Uterus (tissue), 4 donors: ENCODE measurements around the gene ZNF502. TPM values are rescaled to one million over a fixed set of nuclear protein-coding genes. Genes with fewer than 3 reads are reported as not detected.

Experiments
- DNase-seq, 2 donors: peaks; one replicate each; pipeline ENCODE4 v3.0.0-alpha.2; 2019 to 2020
- H3K27ac ChIP-seq, 2 donors: fragments of 200-600 bp; sonication (generic); 1 replicate in 1 of 2; 2 replicates in 1 of 2; pipeline ENCODE4 v1.5.1; 2016 to 2018
- H3K27me3 ChIP-seq, 2 donors: fragments of 200-600 bp; sonication (generic); one replicate each; pipeline ENCODE4 v1.5.1; 2018 to 2019; ENCODE audit warnings: control low read depth in 1 of 2
- H3K36me3 ChIP-seq, 2 donors: fragments of 200-600 bp; sonication (generic); one replicate each; pipeline ENCODE4 v1.5.1; 2019; ENCODE audit warnings: control low read depth in 1 of 2
- H3K4me1 ChIP-seq, 2 donors: fragments of 200-600 bp; sonication (generic); one replicate each; pipeline ENCODE4 v1.5.1; 2018 to 2019; ENCODE audit warnings: control low read depth in 1 of 2
- H3K4me3 ChIP-seq, 2 donors: fragments of 200-600 bp; sonication (generic); 1 replicate in 1 of 2; 2 replicates in 1 of 2; pipeline ENCODE4 v1.5.1; 2018 to 2019; ENCODE audit warnings: mild to moderate bottlenecking in 1 of 2
- H3K9me3 ChIP-seq, 2 donors: fragments of 200-600 bp; sonication (generic); one replicate each; pipeline ENCODE4 v1.5.1; 2019; ENCODE audit warnings: control low read depth in 1 of 2
- POLR2A ChIP-seq, 2 donors: fragments of 450-650 bp; IDR thresholded peaks; one replicate each; pipeline ENCODE4 v1.6.1; 2016; ENCODE audit warnings: antibody characterized with exemption in 2 of 2, mild to moderate bottlenecking in 1 of 2, moderate library complexity in 1 of 2
- intact Hi-C: fragments of 100-400 bp; cut with DNase I; formaldehyde crosslinking; loops from one replicate; pipeline ENCODE4 v1.15.1; 2023; ENCODE audit warnings: low total_unique reads
- total RNA-seq, 4 donors: library from RNA; depleted of rRNA in 3 of 4; stranded (reverse); fragments of >200 nt in 3 of 4; gene quantifications; one replicate each; pipeline versions ENCODE4 v1.1.0 to v1.2.4, GENCODE V29; 2014 to 2023
- TF ChIP-seq, protein P1 (sequence below), 4 experiments: fragments of 200-600 bp in 2 of 4; fragments of 450-650 bp in 2 of 4; sonication (generic) in 2 of 4; IDR thresholded peaks; one replicate each; pipeline ENCODE4 v1.5.1; 2016 to 2019; ENCODE audit warnings: antibody characterized with exemption in 4 of 4, mild to moderate bottlenecking in 2 of 4, moderate library complexity in 1 of 4
- donor health status: DM: yes; HTN: yes; CAD: no.

Gene ZNF502
- total RNA-seq, 4 donors from 2014 or later = 2.4 to 20.9 (median 8.8) TPM

- H3K36me3 ChIP-seq = no peaks in the 10 kb centered on the region
- H3K9me3 ChIP-seq = no peaks in the 10 kb centered on the region
- H3K27me3 ChIP-seq = no peaks in the 10 kb centered on the region
- H3K4me1 ChIP-seq = no peaks in the 10 kb centered on the region
- no peak overlapping the region for H3K27ac ChIP-seq
- TF ChIP-seq, protein P1, sequence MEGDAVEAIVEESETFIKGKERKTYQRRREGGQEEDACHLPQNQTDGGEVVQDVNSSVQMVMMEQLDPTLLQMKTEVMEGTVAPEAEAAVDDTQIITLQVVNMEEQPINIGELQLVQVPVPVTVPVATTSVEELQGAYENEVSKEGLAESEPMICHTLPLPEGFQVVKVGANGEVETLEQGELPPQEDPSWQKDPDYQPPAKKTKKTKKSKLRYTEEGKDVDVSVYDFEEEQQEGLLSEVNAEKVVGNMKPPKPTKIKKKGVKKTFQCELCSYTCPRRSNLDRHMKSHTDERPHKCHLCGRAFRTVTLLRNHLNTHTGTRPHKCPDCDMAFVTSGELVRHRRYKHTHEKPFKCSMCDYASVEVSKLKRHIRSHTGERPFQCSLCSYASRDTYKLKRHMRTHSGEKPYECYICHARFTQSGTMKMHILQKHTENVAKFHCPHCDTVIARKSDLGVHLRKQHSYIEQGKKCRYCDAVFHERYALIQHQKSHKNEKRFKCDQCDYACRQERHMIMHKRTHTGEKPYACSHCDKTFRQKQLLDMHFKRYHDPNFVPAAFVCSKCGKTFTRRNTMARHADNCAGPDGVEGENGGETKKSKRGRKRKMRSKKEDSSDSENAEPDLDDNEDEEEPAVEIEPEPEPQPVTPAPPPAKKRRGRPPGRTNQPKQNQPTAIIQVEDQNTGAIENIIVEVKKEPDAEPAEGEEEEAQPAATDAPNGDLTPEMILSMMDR (IDR thresholded peaks at IDR 0.05) = no peak
- TF ChIP-seq POLR2A (IDR thresholded peaks at IDR 0.05) = no peak
- intact Hi-C loops = no loop called here
- no peak overlapping the region for H3K4me3 ChIP-seq
- no peak for DNase-seq
Measured at GRCh38 chr3:44674211-44674610, 38.2 kb upstream of the ZNF502 start.

DNA sequence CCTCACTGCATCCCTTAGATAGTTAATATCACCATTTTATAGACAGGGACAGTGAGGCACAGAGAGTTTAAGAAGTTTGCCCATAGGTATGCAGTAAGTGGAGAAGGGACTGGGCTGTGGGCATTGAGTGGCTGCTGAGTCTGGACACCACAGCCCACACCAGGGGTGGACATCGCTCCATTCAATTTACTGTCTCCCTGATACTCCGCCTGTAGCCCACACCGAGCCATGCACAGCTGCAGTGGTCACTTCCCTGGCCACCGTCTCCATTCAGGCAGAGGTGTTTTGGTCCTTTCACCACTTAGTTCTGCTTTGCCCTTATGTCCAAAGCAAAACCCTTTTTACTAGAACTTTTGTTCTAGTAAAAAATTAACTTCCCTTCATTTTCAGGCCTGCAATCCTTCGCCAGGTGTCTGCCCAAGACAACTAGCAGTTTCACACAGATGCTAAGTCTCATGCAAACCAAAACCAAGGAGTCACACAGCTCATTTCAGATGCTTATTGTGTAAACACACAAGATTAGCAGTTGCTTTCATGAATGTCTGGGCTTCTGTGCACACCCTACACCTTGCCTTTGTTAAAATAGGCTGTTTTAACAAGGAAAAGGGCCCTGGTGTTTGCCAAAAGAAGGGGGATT, 33.9 kb upstream of the ZNF502 start:
- H3K4me1 ChIP-seq = no peaks in the 10 kb centered on the region
- H3K36me3 ChIP-seq = no peaks in the 10 kb centered on the region
- intact Hi-C loops = no loop called here
- H3K9me3 ChIP-seq = no peaks in the 10 kb centered on the region
- DNase-seq = no peak
- TF ChIP-seq POLR2A (IDR thresholded peaks at IDR 0.05) = no peak
- TF ChIP-seq, protein P1 (IDR thresholded peaks at IDR 0.05) = no peak
- H3K4me3 ChIP-seq = no peak overlapping the region
- H3K27me3 ChIP-seq = no peaks in the 10 kb centered on the region
- no peak overlapping the region for H3K27ac ChIP-seq

DNA sequence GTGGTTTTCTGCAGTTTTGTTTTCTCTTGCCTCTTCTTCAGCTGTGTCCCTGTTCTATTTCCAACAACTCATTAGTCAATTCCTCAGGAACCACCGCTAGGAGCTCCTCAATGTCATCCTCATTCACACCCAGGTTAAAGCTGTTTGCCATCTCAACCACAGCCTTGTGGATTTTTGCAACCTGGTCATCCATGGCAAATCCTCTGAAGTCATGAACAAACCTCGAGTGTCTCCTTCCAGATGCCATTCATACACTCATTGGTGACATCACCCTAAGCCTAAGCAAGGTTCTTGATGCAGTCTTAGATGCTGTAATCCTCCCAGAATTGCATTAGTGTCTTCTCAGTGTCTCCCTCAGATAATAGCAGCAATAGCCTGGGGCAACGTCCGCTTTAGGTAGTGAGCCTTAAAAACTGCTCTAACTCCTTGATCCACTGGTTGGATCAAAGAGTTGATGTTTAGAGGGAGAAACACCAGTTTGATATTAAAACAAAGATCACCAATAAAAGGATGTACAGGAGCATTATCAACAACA, 31.5 kb upstream of the ZNF502 start:
- Histone ChIP-seq H3K36me3 (no peaks in the 10 kb centered on the region), H3K9me3 (no peaks in the 10 kb centered on the region), H3K4me3 (no peak overlapping the region), H3K27me3 (no peaks in the 10 kb centered on the region), H3K27ac (no peak overlapping the region), H3K4me1 (no peaks in the 10 kb centered on the region)
- TF ChIP-seq, protein P1 (IDR thresholded peaks at IDR 0.05) = no peak
- no peak for TF ChIP-seq POLR2A (IDR thresholded peaks at IDR 0.05)
- DNase-seq = no peak
- intact Hi-C loops = no loop called here

DNA sequence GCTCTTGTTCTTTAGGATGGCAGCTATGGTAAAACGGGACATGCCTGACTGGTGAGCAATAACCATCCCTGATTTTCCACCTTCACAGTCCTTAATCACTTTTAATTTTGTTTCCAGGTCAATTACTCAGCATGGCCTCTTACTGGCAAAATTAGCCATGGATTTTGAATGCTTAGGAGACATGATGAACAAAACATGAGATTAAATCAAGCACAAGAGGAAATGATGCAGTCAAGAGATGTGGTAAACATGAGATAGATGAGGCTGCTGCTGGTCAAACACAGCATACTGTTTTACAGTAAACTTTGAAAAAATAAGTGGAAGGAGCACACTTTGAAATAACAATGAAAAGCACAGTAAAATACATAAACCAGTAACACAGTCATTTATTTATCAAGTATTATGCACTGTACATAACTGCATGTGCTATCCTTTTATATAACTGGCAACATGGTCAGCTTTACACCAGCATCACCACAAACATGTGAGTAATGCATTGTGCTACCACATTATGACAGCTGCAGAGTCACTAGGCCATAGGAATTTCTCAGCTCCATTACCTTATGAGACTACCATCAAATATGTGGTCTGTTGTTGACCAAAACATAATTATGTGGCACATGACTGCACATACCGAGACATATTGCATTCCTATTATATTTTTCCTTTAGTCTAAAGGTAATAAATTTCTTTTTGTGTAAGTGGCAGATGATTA, 30.1 kb upstream of the ZNF502 start:
- Histone ChIP-seq H3K9me3 (no peaks in the 10 kb centered on the region), H3K36me3 (no peaks in the 10 kb centered on the region), H3K27ac (no peak overlapping the region), H3K27me3 (no peaks in the 10 kb centered on the region), H3K4me3 (no peak overlapping the region), H3K4me1 (no peaks in the 10 kb centered on the region)
- DNase-seq = no peak
- intact Hi-C loops = no loop called here
- no peak for TF ChIP-seq POLR2A (IDR thresholded peaks at IDR 0.05)
- TF ChIP-seq, protein P1 (IDR thresholded peaks at IDR 0.05) = no peak

DNA sequence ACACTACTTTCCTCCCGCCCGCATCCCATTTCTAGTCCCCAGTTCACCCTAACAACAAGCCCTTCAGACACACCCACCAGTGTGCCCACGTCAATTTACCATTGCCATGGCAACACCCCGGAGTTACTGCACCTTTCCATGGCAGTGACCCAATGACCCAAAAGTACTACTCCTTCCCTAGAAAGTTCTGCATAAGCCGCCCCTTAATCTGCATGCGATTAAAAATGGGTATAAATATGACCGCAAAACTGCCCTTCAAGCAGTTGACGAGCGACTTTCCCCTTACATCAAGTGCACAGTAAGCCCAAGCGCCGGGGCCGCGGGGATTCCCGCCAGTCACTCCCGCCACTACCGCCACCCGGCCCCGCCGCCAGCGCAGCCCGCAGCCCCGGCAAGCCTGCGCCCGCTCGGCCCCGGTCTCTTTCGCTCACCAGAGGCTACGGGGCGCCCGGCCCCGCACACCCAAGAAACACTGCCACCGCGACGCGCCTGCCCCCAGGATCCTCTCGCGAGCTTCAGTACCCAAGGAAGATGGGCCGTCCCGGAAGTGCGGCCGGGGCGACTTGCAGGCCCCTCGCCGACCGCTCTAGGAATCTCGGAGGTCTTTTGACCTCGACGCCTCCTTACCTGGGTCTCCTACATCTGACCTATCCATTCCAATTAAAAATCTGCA, 27.2 kb upstream of the ZNF502 start:
- Histone ChIP-seq H3K4me1 (no peaks in the 10 kb centered on the region), H3K9me3 (no peaks in the 10 kb centered on the region), H3K4me3 (peak overlapping the region; percentile 33 to 65), H3K27ac (peak overlapping the region in 1 of 2 donors; percentile 26), H3K36me3 (no peaks in the 10 kb centered on the region), H3K27me3 (peaks cover 0 to 5% of the 10 kb centered on the region in 2 donors)
- intact Hi-C loops = no loop called here
- peak; percentile 55 to 63 for DNase-seq
- TF ChIP-seq POLR2A (IDR thresholded peaks at IDR 0.05) = no peak
- TF ChIP-seq, protein P1 (IDR thresholded peaks at IDR 0.05) = no peak
